Thymus (tissue), 11 donors: Measurements from ENCODE around the gene ALAS2. TPM values are rescaled to one million over a fixed set of nuclear protein-coding genes. Genes with fewer than 3 reads are reported as not detected.
"Not testable (repeated sequence)": the region's sequence is repeated elsewhere in the genome, so short reads cannot be mapped to it uniquely, and the experiment has no call there.

ENCODE experiments used
- DNase-seq, 9 donors: peaks; one replicate each; pipeline ENCODE4 v3.0.0-alpha.2; 2013; ENCODE audit warnings: low spot score in 9 of 9, low read depth in 6 of 9, missing footprints in 1 of 9
- H3K27ac ChIP-seq, 2 donors: one replicate each; pipeline ENCODE4 v1.5.1; 2013; ENCODE audit warnings: control low read depth in 1 of 2, low read depth in 1 of 2, low read length in 1 of 2, mild to moderate bottlenecking in 1 of 2, moderate library complexity in 1 of 2
- H3K27me3 ChIP-seq, 2 donors: one replicate each; pipeline ENCODE4 v1.5.1; 2013; ENCODE audit warnings: low read length in 1 of 2; ENCODE audit not compliant: control insufficient read depth in 2 of 2, insufficient read depth in 1 of 2
- H3K36me3 ChIP-seq, 2 donors: one replicate each; pipeline ENCODE4 v1.5.1; 2013; ENCODE audit warnings: low read length in 1 of 2, mild to moderate bottlenecking in 1 of 2, moderate library complexity in 1 of 2; ENCODE audit not compliant: control insufficient read depth in 2 of 2, insufficient read depth in 2 of 2
- H3K4me1 ChIP-seq, 2 donors: one replicate each; pipeline ENCODE4 v1.5.1; 2013; ENCODE audit warnings: low read length in 2 of 2; ENCODE audit not compliant: control insufficient read depth in 2 of 2, insufficient read depth in 2 of 2
- H3K4me3 ChIP-seq, 2 donors: one replicate each; pipeline ENCODE4 v1.5.1; 2013; ENCODE audit warnings: low read length in 2 of 2, control low read depth in 1 of 2, mild to moderate bottlenecking in 1 of 2
- H3K9me3 ChIP-seq, 2 donors: one replicate each; pipeline ENCODE4 v1.5.1; 2013; ENCODE audit warnings: low read length in 1 of 2, mild to moderate bottlenecking in 1 of 2; ENCODE audit not compliant: control insufficient read depth in 2 of 2, insufficient read depth in 1 of 2
- WGBS: extraction: QIAGEN DNeasy Blood & Tissue Kit; methylation state at CpG from one replicate; pipeline ENCODE4 v1.1.7; 2013; 5-methylcytosine and 5-hydroxymethylcytosine counted together
- polyA plus RNA-seq: library from polyadenylated mRNA; stranded (reverse); fragments of 200-250 nt; gene quantifications from one replicate; pipeline ENCODE4 v1.2.3, GENCODE V29; 2013
- total RNA-seq: library from RNA; stranded (reverse); fragments of 120-200 nt; gene quantifications from one replicate; pipeline ENCODE4 v1.2.4, GENCODE V29; 2013
- donor health status: healthy.

The ALAS2 gene
- total and polyA plus RNA-seq, 2 donors, result 0.41 to 16.9 TPM

GRCh38 chrX:54994099-54994498 lies 36.7 kb downstream of the ALAS2 start, which contains the start of gene PFKFB1:
PFKFB1 (minus strand) TSS chrX:54994188; CDS start chrX:54994007, 181 bp downstream.
- Histone ChIP-seq H3K36me3 (no peaks in the 10 kb centered on the region), H3K27ac (no peak within 1 kb of the TSS), H3K9me3 (no peaks in the 10 kb centered on the region), H3K27me3 (no peaks in the 10 kb centered on the region), H3K4me3 (no peak within 1 kb of the TSS), H3K4me1 (no peaks in the 10 kb centered on the region)
- no peak for DNase-seq
- WGBS, result 98% methylated on average over 2 of the region's 2 CpGs

- WGBS, result 97% methylated on average over 1 of the region's 1 CpG
These were observed 37.7 kb downstream of the ALAS2 start for GRCh38 chrX:54992911-54993622.

GRCh38 chrX:54991706-54992105 lies 39.1 kb downstream of the ALAS2 start:
- no peak overlapping the region for H3K27ac ChIP-seq
- H3K27me3 ChIP-seq, result no peaks in the 10 kb centered on the region
- H3K4me3 ChIP-seq, result no peak overlapping the region
- H3K36me3 ChIP-seq, result no peaks in the 10 kb centered on the region
- no peaks in the 10 kb centered on the region for H3K9me3 ChIP-seq
- no peak for DNase-seq
- no peaks in the 10 kb centered on the region for H3K4me1 ChIP-seq
- WGBS, result 93% methylated on average over 2 of the region's 2 CpGs

More at GRCh38 chrX:54992911-54993622, 37.7 kb downstream of the ALAS2 start:
- DNase-seq, result no peak
- Histone ChIP-seq H3K27ac (no peak overlapping the region), H3K9me3 (no peaks in the 10 kb centered on the region), H3K4me1 (no peaks in the 10 kb centered on the region), H3K36me3 (no peaks in the 10 kb centered on the region), H3K27me3 (no peaks in the 10 kb centered on the region), H3K4me3 (no peak overlapping the region)

DNA sequence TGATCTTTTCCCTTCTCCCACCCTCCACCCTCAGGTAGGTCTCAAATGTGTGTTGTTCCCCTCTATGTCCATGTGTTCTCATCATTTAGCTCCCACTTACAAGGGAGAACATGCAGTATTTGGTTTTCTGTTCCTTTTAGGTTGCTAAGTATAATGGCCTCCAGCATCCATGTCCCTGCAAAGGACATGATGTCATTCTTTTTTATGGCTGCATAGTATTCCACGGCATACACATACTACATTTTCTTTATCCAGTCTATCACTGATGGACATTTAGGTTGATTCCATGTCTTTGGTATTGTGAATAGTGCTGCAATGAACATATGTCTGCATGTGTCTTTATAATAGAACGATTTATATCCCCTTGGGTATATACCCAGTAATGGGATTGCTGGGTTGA lies 47.5 kb downstream of the ALAS2 start:
- not testable (repeated sequence) for H3K27ac ChIP-seq, DNase-seq, H3K36me3 ChIP-seq, H3K9me3 ChIP-seq, H3K4me3 ChIP-seq, H3K27me3 ChIP-seq, H3K4me1 ChIP-seq
- WGBS, result 99% methylated on average over 2 of the region's 2 CpGs

- Histone ChIP-seq H3K27ac (no peak overlapping the region), H3K27me3 (no peaks in the 10 kb centered on the region), H3K4me3 (no peak overlapping the region), H3K9me3 (no peaks in the 10 kb centered on the region), H3K4me1 (no peaks in the 10 kb centered on the region), H3K36me3 (no peaks in the 10 kb centered on the region)
- DNase-seq, result no peak
- WGBS, result 94% methylated on average over 6 of the region's 6 CpGs
These were observed 50.4 kb downstream of the ALAS2 start for GRCh38 chrX:54980334-54980733.

DNA sequence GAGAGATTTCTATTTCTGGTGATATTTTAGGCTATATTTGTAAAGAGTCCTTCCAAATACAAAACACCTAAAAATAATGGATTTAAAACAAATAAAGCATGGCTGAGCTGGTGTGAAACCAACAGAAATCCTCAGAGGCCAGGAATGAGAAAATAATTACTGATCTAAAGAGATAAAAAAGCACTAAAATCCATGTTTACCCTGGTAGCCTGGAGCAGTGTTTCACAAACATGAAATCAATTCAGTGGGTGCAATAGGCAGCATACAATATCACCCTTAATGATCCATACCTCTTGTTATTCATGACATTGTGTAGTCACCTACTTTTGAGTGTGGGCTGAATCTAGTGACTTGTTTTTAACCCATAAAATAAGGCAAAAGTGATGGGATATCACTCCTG lies 51.3 kb downstream of the ALAS2 start:
- Histone ChIP-seq H3K27me3 (no peaks in the 10 kb centered on the region), H3K4me1 (no peaks in the 10 kb centered on the region), H3K4me3 (no peak overlapping the region), H3K36me3 (no peaks in the 10 kb centered on the region), H3K27ac (no peak overlapping the region), H3K9me3 (no peaks in the 10 kb centered on the region)
- DNase-seq, result no peak

- Histone ChIP-seq H3K4me1 (no peaks in the 10 kb centered on the region), H3K36me3 (no peaks in the 10 kb centered on the region), H3K27ac (no peak overlapping the region), H3K9me3 (no peaks in the 10 kb centered on the region), H3K27me3 (no peaks in the 10 kb centered on the region), H3K4me3 (no peak overlapping the region)
- no peak for DNase-seq
These were observed 52.3 kb downstream of the ALAS2 start for GRCh38 chrX:54978448-54978847.

- H3K4me3 ChIP-seq, result no peak overlapping the region
- H3K9me3 ChIP-seq, result no peaks in the 10 kb centered on the region
- 93% methylated on average over 4 of the region's 4 CpGs for WGBS
- H3K27ac ChIP-seq, result no peak overlapping the region
- no peaks in the 10 kb centered on the region for H3K4me1 ChIP-seq
- no peaks in the 10 kb centered on the region for H3K36me3 ChIP-seq
- H3K27me3 ChIP-seq, result no peaks in the 10 kb centered on the region
- DNase-seq, result no peak
These were observed 53.4 kb downstream of the ALAS2 start for GRCh38 chrX:54977387-54977786.

DNA sequence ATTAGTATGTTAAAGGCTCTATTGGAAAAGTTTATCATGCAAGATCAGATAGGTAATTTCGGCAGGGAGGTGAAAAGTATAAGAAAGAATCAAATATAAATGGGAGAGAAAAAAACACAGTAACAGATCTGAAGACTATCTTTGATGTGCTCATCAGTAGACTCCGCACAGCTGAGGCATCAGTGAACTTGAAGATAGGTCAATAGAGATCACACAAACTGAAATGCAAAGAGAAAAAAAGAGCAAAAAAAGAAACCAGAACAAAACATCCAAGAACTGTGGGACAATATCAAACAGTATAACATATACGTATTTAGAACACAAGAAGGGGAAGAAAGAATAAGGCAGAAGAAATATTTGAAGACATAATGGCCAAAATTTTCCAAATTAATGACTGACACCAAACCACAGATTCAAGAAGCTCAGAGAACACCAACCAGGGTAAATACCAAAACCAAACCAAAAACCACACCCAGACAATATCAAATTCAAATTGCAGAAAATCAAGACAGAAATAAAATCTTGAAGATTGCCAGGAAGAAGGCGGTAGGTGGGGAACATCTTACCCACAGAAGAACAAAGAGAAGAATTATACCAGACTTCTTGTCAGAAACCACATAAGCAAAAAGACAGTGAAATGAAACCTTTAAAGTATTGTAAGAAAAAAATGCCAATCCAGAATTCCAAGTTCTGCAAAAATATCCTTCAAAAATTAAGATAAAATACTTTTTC lies 65.8 kb downstream of the ALAS2 start:
- no peaks in the 10 kb centered on the region for H3K4me1 ChIP-seq
- WGBS, result 41% methylated on average over 4 of the region's 4 CpGs
- H3K9me3 ChIP-seq, result no peaks in the 10 kb centered on the region
- no peak overlapping the region for H3K4me3 ChIP-seq
- no peak overlapping the region for H3K27ac ChIP-seq
- no peaks in the 10 kb centered on the region for H3K27me3 ChIP-seq
- H3K36me3 ChIP-seq, result no peaks in the 10 kb centered on the region
- peak in 2 of 9 donors; percentile 4 to 24 for DNase-seq
